Measurements from ENCODE around the gene PCDHB12. TPM values are rescaled to one million over a fixed set of nuclear protein-coding genes. Genes with fewer than 3 reads are reported as not detected.

Gene PCDHB12
- total RNA-seq = not detected in 2 replicates

DNA sequence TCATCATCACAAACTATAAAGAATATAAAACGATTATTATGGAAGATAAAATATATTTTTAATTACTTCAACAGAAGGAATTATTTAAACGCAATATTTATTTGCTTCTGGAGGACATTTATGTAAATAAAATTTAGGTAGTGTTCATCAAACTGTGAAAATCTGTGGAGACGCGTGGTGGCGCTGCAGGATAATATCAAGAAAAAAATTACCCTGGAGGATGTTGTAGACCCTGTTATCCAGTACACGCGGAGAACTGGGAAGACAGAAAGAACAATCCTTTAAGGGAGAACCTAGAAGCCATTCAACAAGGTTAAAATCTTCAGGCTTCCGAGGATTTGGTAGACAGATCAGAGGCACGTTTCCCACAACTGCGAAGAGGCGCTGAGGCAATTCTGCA is at the start of gene PCDHB12:
PCDHB12 (plus strand) TSS at position 242 of the 400 bp plus-strand sequence. CDS start 189 bp downstream, outside the sequence.

DNA sequence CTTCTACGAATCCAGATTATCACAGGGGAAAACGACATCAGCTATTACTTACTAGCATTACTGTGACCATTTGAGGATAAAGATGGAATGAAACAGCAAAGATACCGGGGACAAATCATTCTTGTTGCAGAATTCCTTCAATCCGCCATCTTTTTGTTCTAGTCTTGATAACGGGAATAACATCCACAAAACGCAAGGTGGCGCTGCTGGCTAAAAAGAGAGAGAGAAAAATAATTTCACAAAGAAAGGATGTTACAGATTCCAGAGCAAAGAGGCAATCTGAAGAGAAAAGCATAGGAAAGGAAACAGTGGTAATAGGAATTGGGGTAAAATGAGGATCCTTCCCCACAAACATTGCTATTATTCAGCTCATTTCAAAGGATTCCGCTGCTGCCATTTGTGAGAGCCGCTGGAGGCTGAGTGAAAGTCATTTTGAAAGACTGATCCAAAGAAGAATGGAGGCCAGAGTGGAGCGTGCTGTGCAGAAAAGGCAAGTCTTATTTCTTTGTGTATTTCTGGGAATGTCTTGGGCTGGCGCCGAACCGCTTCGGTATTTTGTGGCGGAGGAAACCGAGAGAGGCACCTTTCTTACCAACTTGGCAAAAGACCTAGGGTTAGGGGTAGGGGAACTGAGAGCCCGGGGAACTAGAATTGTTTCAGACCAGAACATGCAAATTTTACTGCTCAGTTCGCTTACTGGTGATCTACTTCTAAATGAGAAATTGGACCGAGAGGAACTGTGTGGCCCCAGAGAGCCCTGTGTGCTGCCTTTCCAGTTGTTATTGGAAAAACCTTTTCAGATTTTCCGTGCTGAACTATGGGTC is 35.9 kb upstream of the PCDHB12 start, which contains the start of gene PCDHB7:
PCDHB7 (plus strand) TSS at position 264 of the 824 bp plus-strand sequence; CDS start at position 456, 192 bp downstream.

DNA sequence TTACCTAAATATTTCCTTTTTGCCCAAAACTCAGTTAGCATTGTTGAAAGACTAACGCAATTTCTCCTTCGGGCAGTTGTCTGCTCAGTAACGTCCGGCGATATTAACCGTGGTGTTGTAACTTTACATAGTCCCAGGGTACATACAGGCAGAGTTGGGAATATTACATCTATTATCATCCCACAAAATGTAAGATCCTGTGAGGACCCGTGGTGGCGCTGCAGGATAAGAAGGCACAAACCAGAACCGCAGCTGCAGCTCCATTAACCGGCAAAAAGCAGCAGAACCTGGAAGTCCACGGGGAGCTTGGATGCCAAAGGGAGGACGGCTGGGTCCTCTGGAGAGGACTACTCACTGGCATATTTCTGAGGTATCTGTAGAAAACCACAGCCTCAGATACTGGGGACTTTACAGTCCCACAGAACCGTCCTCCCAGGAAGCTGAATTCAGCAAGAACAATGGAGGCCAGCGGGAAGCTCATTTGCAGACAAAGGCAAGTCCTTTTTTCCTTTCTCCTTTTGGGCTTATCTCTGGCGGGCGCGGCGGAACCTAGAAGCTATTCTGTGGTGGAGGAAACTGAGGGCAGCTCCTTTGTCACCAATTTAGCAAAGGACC is 30.8 kb upstream of the PCDHB12 start, which contains the start of gene PCDHB8:
PCDHB8 (plus strand) TSS at position 214 of the 615 bp plus-strand sequence; CDS start at position 459, 245 bp downstream.

GRCh38 chr5:141182248-141182647 is 26.3 kb upstream of the PCDHB12 start, which contains the start of gene PCDHB16:
Gene PCDHB16, plus strand, starts transcription at chr5:141182387. Its CDS starts 173 bp downstream, at chr5:141182560.

GRCh38 chr5:141186897-141187512 is 21.5 kb upstream of the PCDHB12 start, which contains the start of gene PCDHB9:
Gene PCDHB9, plus strand, starts transcription at chr5:141187161. Its CDS starts 158 bp downstream, at chr5:141187319.

GRCh38 chr5:141192110-141192725 is 16.3 kb upstream of the PCDHB12 start, which contains the start of gene PCDHB10:
Gene PCDHB10, plus strand, starts transcription at chr5:141192353. Its CDS starts 200 bp downstream, at chr5:141192553.

GRCh38 chr5:141199359-141200235 is 8.9 kb upstream of the PCDHB12 start, which contains the start of gene PCDHB11:
Gene PCDHB11, plus strand, starts transcription at chr5:141199627. Its CDS starts 148 bp downstream, at chr5:141199775.

GRCh38 chr5:141213656-141214339 is 5.3 kb downstream of the PCDHB12 start, which contains the start of gene PCDHB13:
Gene PCDHB13, plus strand, starts transcription at chr5:141213919. Its CDS starts 205 bp downstream, at chr5:141214124.

GRCh38 chr5:141223112-141223783 is 14.7 kb downstream of the PCDHB12 start, which contains the start of gene PCDHB14:
Gene PCDHB14, plus strand, starts transcription at chr5:141223343. Its CDS starts 163 bp downstream, at chr5:141223506.

DNA sequence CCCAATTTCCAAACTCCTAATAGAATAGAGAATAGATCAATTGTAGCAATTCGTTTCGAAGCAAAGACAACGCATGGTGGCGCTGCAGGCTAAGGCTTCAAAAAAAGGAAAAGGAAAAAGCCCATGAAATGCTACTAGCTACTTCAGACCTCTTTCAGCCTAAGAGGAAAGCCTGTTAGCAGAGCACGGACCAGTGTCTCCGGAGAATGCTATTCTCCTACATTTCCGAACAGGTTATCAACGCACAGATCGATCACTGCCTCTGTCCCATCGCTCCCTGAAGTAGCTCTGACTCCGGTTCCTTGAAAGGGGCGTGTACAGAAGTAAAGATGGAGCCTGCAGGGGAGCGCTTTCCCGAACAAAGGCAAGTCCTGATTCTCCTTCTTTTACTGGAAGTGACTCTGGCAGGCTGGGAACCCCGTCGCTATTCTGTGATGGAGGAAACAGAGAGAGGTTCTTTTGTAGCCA is 36.8 kb downstream of the PCDHB12 start, which contains the start of gene PCDHB15:
PCDHB15 (plus strand) TSS at position 146 of the 468 bp plus-strand sequence; CDS start at position 330, 184 bp downstream.

Other genes with a start within 250 kb of the PCDHB12 start
- under 0.01 and 0.37 TPM in 2 replicates for gene PCDHAC2, start 242.2 kb upstream of the PCDHB12 start, total RNA-seq
- gene PCDHB1, start 157.3 kb upstream of the PCDHB12 start, total RNA-seq = not detected in 2 replicates
- 0.59 and 1.5 TPM in 2 replicates for gene PCDHB2, start 114.1 kb upstream of the PCDHB12 start, total RNA-seq
- 0.20 and 0.73 TPM in 2 replicates for gene PCDHB3, start 108.2 kb upstream of the PCDHB12 start, total RNA-seq
- 0.37 TPM in 1 of 2 replicates, not detected in the other for gene PCDHB4, start 86.9 kb upstream of the PCDHB12 start, total RNA-seq
- gene PCDHB5, start 73.5 kb upstream of the PCDHB12 start, total RNA-seq = under 0.01 and 0.20 TPM in 2 replicates
- gene PCDHB6, start 58.7 kb upstream of the PCDHB12 start, total RNA-seq = under 0.01 TPM in 2 replicates
- 0.37 TPM in 1 of 2 replicates, not detected in the other for gene PCDHB7, start 36.1 kb upstream of the PCDHB12 start, total RNA-seq
- under 0.01 TPM in 2 replicates for gene PCDHB8, start 30.9 kb upstream of the PCDHB12 start, total RNA-seq
- 0.20 and 0.37 TPM in 2 replicates for gene PCDHB16, start 26.3 kb upstream of the PCDHB12 start, total RNA-seq
- gene PCDHB9, start 21.6 kb upstream of the PCDHB12 start, total RNA-seq = under 0.01 TPM in 2 replicates
- gene PCDHB10, start 16.4 kb upstream of the PCDHB12 start, total RNA-seq = under 0.01 TPM in 2 replicates
- 0.37 TPM in 1 of 2 replicates, not detected in the other for gene PCDHB11, start 9.1 kb upstream of the PCDHB12 start, total RNA-seq
- under 0.01 TPM in 2 replicates for gene PCDHB13, start 5.2 kb downstream of the PCDHB12 start, total RNA-seq
- under 0.01 and 0.20 TPM in 2 replicates for gene PCDHB14, start 14.6 kb downstream of the PCDHB12 start, total RNA-seq
- under 0.01 TPM in 1 of 2 replicates, not detected in the other for gene PCDHB15, start 36.7 kb downstream of the PCDHB12 start, total RNA-seq
- 0.37 and 0.39 TPM in 2 replicates for gene SLC25A2, start 95.3 kb downstream of the PCDHB12 start, total RNA-seq
- gene TAF7, start 112.1 kb downstream of the PCDHB12 start, total RNA-seq = 33.1 and 40.5 TPM in 2 replicates
- 0.37 and 0.59 TPM in 2 replicates for gene PCDHGA1, start 121.8 kb downstream of the PCDHB12 start, total RNA-seq
- 1.4 and 1.5 TPM in 2 replicates for gene PCDHGA2, start 130.0 kb downstream of the PCDHB12 start, total RNA-seq
- 0.73 and 1.2 TPM in 2 replicates for gene PCDHGA3, start 135.1 kb downstream of the PCDHB12 start, total RNA-seq
- 0.73 and 1.2 TPM in 2 replicates for gene PCDHGB1, start 141.4 kb downstream of the PCDHB12 start, total RNA-seq
- 1.5 and 3.5 TPM in 2 replicates for gene PCDHGA4, start 146.3 kb downstream of the PCDHB12 start, total RNA-seq
- 1.1 and 2.0 TPM in 2 replicates for gene PCDHGB2, start 151.3 kb downstream of the PCDHB12 start, total RNA-seq
- gene PCDHGA5, start 155.4 kb downstream of the PCDHB12 start, total RNA-seq = 0.73 and 1.2 TPM in 2 replicates
- gene PCDHGB3, start 161.5 kb downstream of the PCDHB12 start, total RNA-seq = 2.2 and 2.9 TPM in 2 replicates
- gene PCDHGA6, start 165.2 kb downstream of the PCDHB12 start, total RNA-seq = 2.2 and 2.9 TPM in 2 replicates
- 1.8 and 2.5 TPM in 2 replicates for gene PCDHGA7, start 174.0 kb downstream of the PCDHB12 start, total RNA-seq
- gene PCDHGB4, start 179.0 kb downstream of the PCDHB12 start, total RNA-seq = 5.9 and 8.8 TPM in 2 replicates
- gene PCDHGA8, start 183.9 kb downstream of the PCDHB12 start, total RNA-seq = 1.5 and 1.8 TPM in 2 replicates
- 8.8 and 12.1 TPM in 2 replicates for gene PCDHGB5, start 189.2 kb downstream of the PCDHB12 start, total RNA-seq
- gene PCDHGA9, start 194.1 kb downstream of the PCDHB12 start, total RNA-seq = 2.9 and 4.3 TPM in 2 replicates
- 2.5 and 2.6 TPM in 2 replicates for gene PCDHGB6, start 199.3 kb downstream of the PCDHB12 start, total RNA-seq
- 6.8 and 7.7 TPM in 2 replicates for gene PCDHGA10, start 204.3 kb downstream of the PCDHB12 start, total RNA-seq
- gene PCDHGB7, start 209.0 kb downstream of the PCDHB12 start, total RNA-seq = 5.9 and 6.6 TPM in 2 replicates
- 11.8 and 13.9 TPM in 2 replicates for gene PCDHGA11, start 212.3 kb downstream of the PCDHB12 start, total RNA-seq
- 19.2 and 22.4 TPM in 2 replicates for gene PCDHGA12, start 221.8 kb downstream of the PCDHB12 start, total RNA-seq

Measured in subcutaneous preadipocyte (primary cell).